OCI-LY1 (cell line): Measurements from ENCODE around the gene CTCF.

Source experiments
- H2AFZ ChIP-seq: fragments of 200-600 bp; sonication (generic), shearing (Covaris generic); 2 replicates; pipeline ENCODE4 v1.6.0; 2014; ENCODE audit warnings: antibody characterized with exemption, mild to moderate bottlenecking, low read length
- H3F3A ChIP-seq: fragments of 200-600 bp; sonication (generic), shearing (Covaris generic); 2 replicates; pipeline ENCODE4 v1.6.0; 2014; ENCODE audit warnings: mild to moderate bottlenecking, antibody characterized with exemption, low read length, moderate library complexity; ENCODE audit not compliant: insufficient read depth
- H3K27ac ChIP-seq: fragments of 200-600 bp; sonication (generic); 2 replicates; pipeline ENCODE4 v1.5.1; 2014; ENCODE audit warnings: low read length, mixed run types, mild to moderate bottlenecking, low read depth; ENCODE audit not compliant: poor library complexity, severe bottlenecking
- H3K27me3 ChIP-seq: fragments of 200-600 bp; sonication (generic); 2 replicates; pipeline ENCODE4 v1.6.0; 2014; ENCODE audit warnings: antibody characterized with exemption, mild to moderate bottlenecking, low read length, moderate library complexity; ENCODE audit not compliant: insufficient read depth
- H3K36me3 ChIP-seq: fragments of 200-600 bp; sonication (generic); 2 replicates; pipeline ENCODE4 v1.6.1; 2014; ENCODE audit warnings: mild to moderate bottlenecking, antibody characterized with exemption, low read length, moderate library complexity, mixed read lengths; ENCODE audit not compliant: insufficient read depth
- H3K4me1 ChIP-seq: fragments of 200-600 bp; sonication (generic); 2 replicates; pipeline ENCODE4 v1.5.1; 2014; ENCODE audit warnings: mild to moderate bottlenecking, low read length, moderate library complexity; ENCODE audit not compliant: insufficient read depth, severe bottlenecking
- H3K4me2 ChIP-seq: fragments of 200-600 bp; sonication (generic), shearing (Covaris generic); 2 replicates; pipeline ENCODE4 v1.6.1; 2014; ENCODE audit warnings: low read length
- H3K4me3 ChIP-seq: fragments of 200-600 bp; sonication (generic); 2 replicates; pipeline ENCODE4 v1.5.1; 2014; ENCODE audit warnings: low read length, low read depth, mild to moderate bottlenecking, mixed read lengths; ENCODE audit not compliant: poor library complexity, severe bottlenecking
- H3K79me2 ChIP-seq: fragments of 200-600 bp; shearing (Covaris generic); 2 replicates; pipeline ENCODE4 v1.6.1; 2016; ENCODE audit warnings: mixed run types, low read length, mixed read lengths; ENCODE audit not compliant: insufficient read depth
- H3K9ac ChIP-seq: fragments of 200-600 bp; sonication (generic), shearing (Covaris generic); 2 replicates; pipeline ENCODE4 v1.6.1; 2014; ENCODE audit warnings: mild to moderate bottlenecking, low read length, mixed read lengths
- H3K9me2 ChIP-seq: fragments of 200-600 bp; sonication (generic), shearing (Covaris generic); 2 replicates; pipeline ENCODE4 v1.6.1; 2014; ENCODE audit warnings: low read depth, mild to moderate bottlenecking, low read length, mixed read lengths
- H3K9me3 ChIP-seq: fragments of 200-600 bp; shearing (Covaris generic); 2 replicates; pipeline ENCODE4 v1.6.1; 2014; ENCODE audit warnings: low read length, mixed read lengths
- H4K20me1 ChIP-seq: fragments of 200-600 bp; sonication (generic), shearing (Covaris generic); 2 replicates; pipeline ENCODE4 v1.6.0; 2016; ENCODE audit warnings: mild to moderate bottlenecking, low read length; ENCODE audit not compliant: insufficient read depth
- EZH2 ChIP-seq: fragments of 200-600 bp; sonication (generic), shearing (Covaris generic); IDR thresholded peaks from 2 replicates; pipeline ENCODE4 v1.8.0; 2017; ENCODE audit warnings: borderline replicate concordance, mixed run types, mild to moderate bottlenecking, antibody characterized with exemption, low read length, moderate library complexity, mixed read lengths
- TF ChIP-seq, protein P1 (sequence below): fragments of 200-600 bp; sonication (generic), shearing (Covaris generic); IDR thresholded peaks from 2 replicates; pipeline ENCODE4 v1.5.1; 2017; ENCODE audit warnings: mild to moderate bottlenecking, antibody characterized with exemption, low read length, moderate library complexity, mixed read lengths

CTCF gene

DNA sequence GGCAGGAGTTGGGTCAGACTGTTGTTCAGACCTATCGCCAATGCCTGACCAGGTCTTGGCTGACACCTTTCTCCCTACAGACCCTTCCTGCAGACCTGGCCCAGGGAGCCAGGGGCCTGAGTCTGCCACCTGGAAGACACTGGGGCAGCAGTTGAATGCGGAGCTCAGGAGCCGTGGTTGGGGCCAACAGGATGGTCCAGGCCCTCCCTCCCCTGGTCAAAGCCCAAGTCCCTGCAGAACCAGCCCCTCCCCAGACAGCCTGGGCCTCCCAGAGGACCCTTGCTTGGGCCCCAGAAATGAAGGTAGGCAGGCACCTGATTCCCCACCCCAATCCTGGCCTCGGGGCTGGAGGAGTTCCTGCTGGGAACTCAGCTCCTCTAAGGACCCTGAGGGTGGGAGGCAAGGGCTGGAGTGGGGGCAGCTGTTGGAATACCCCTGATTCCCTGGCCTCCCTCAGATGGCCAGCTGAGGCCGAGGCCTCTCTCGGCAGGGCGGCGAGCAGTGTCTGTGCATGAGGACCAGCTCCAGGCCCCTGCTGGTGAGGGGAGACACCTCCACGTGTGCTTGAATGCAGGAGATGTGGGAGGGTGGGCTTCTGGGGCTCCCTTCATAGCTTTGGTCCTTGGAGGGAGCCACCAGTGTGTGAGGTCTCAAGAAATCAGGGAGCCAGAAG lies 94.2 kb downstream of the CTCF start:
- no peaks in the 10 kb centered on the region for H3K9me2 ChIP-seq
- H3K27ac ChIP-seq: no peak overlapping the region
- TF ChIP-seq, protein P1, sequence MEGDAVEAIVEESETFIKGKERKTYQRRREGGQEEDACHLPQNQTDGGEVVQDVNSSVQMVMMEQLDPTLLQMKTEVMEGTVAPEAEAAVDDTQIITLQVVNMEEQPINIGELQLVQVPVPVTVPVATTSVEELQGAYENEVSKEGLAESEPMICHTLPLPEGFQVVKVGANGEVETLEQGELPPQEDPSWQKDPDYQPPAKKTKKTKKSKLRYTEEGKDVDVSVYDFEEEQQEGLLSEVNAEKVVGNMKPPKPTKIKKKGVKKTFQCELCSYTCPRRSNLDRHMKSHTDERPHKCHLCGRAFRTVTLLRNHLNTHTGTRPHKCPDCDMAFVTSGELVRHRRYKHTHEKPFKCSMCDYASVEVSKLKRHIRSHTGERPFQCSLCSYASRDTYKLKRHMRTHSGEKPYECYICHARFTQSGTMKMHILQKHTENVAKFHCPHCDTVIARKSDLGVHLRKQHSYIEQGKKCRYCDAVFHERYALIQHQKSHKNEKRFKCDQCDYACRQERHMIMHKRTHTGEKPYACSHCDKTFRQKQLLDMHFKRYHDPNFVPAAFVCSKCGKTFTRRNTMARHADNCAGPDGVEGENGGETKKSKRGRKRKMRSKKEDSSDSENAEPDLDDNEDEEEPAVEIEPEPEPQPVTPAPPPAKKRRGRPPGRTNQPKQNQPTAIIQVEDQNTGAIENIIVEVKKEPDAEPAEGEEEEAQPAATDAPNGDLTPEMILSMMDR: no peak
- no peak for TF ChIP-seq EZH2
- H3K9me3 ChIP-seq: no peaks in the 10 kb centered on the region
- H3K4me1 ChIP-seq: peaks cover 19% of the 10 kb centered on the region
- no peaks in the 10 kb centered on the region for H3F3A ChIP-seq
- no peaks in the 10 kb centered on the region for H3K27me3 ChIP-seq
- H4K20me1 ChIP-seq: no peaks in the 10 kb centered on the region
- H2AFZ ChIP-seq: no peak overlapping the region
- H3K4me2 ChIP-seq: no peak overlapping the region
- H3K79me2 ChIP-seq: no peaks in the 10 kb centered on the region
- H3K9ac ChIP-seq: no peak overlapping the region
- no peak overlapping the region for H3K4me3 ChIP-seq
- H3K36me3 ChIP-seq: peaks cover 59% of the 10 kb centered on the region

DNA sequence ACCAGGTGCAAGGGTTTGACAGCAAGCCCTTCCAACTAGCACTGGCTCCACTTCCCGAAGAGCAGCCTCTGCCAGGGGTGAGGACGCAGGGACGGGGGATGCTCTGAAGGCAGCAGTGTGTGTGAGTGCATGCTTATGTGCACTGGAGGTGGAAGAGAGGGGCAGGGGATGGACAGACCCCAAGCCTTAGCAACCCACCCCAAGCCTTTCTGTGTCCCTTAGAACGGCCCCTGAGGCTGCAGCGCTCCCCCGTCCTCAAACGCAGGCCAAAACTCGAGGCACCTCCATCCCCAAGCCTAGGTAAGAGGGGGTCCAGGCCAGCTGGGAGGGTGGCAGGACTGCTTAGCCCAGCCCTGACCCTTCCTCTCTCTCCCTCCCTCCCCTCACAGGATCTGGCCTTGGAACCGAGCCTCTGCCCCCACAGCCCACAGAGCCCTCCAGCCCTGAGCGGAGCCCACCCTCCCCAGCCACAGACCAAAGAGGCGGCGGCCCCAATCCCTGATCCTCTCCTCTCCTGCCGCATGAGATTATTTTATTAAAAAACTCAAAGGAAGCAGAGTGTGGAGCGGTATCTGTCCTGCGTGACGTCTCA lies 94.8 kb downstream of the CTCF start:
- Histone ChIP-seq H3K9ac (no peak overlapping the region), H3K9me2 (no peaks in the 10 kb centered on the region), H3K79me2 (no peaks in the 10 kb centered on the region), H3K4me2 (no peak overlapping the region), H2AFZ (no peak overlapping the region), H3K36me3 (peaks cover 53% of the 10 kb centered on the region; the same call in 1 of the 2 replicates), H3K4me1 (peaks cover 21% of the 10 kb centered on the region), H3K27ac (no peak overlapping the region), H3K4me3 (no peak overlapping the region), H3K9me3 (no peaks in the 10 kb centered on the region), H3K27me3 (no peaks in the 10 kb centered on the region), H4K20me1 (no peaks in the 10 kb centered on the region), H3F3A (no peaks in the 10 kb centered on the region)
- TF ChIP-seq, protein P1: no peak
- no peak for TF ChIP-seq EZH2

- TF ChIP-seq, protein P1: no peak
- TF ChIP-seq EZH2: no peak
- Histone ChIP-seq H3K27me3 (no peaks in the 10 kb centered on the region), H3K79me2 (no peaks in the 10 kb centered on the region), H3K36me3 (peaks cover 55% of the 10 kb centered on the region; the same call in 1 of the 2 replicates), H2AFZ (no peak overlapping the region), H4K20me1 (no peaks in the 10 kb centered on the region), H3K9ac (no peak overlapping the region; the same call in 1 of the 2 replicates), H3F3A (no peaks in the 10 kb centered on the region), H3K4me3 (no peak overlapping the region), H3K27ac (no peak overlapping the region), H3K9me2 (no peaks in the 10 kb centered on the region), H3K4me2 (no peak overlapping the region), H3K9me3 (no peaks in the 10 kb centered on the region), H3K4me1 (peaks cover 21% of the 10 kb centered on the region)
Observed at GRCh38 chr16:67657751-67658518, 95.6 kb downstream of the CTCF start.
